Activated CD4-positive, CD25-positive, alpha-beta regulatory T cell (primary cell): Measurements from ENCODE around the gene CDON.
"Not testable (repeated sequence)": the region's sequence is repeated elsewhere in the genome, so short reads cannot be mapped to it uniquely, and the experiment has no call there.

ENCODE experiments used
- DNase-seq, 4 experiments: peaks; one replicate each; lab custom pipeline; 2025; lab: John Stamatoyannopoulos, UW

The CDON gene

DNA sequence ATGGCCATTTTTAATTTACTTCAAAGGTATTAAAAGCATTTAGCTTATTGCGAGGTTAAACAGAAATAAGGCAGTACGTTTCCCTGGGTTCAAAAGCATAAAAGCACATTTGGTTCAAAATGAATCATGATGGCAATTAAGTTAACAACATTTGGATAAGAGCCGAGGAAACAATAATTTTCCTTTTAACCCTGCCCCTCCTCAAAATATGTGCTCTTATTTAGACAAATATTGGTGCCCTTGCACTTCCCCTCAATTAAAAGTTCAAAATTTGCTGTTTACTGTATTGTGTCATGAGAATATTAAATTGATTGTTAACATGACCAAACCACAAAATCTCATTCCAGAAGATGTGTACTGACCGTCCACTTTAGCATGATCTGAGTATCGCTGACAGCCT is 68.2 kb downstream of the CDON start:
- no peak for DNase-seq

DNA sequence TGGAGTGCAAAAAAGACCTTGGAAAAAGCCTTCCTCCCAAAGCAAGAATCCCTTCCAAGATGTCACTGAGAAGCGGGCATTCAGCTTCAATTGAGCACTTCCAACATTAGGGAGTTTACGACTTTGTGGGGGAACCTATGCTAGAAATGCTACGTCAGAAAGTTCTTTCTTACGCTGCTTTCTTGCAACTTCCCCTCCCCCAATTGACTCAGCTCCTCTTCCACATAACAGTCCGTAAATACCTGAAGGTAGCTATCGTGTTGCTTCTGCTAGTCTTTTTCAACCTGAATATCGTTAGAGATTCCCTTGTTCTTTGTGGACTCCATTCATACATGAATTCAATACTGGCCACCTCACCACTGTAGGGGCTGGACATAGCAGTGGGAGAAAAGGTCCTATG is 69.8 kb downstream of the CDON start:
- DNase-seq, result no peak

DNA sequence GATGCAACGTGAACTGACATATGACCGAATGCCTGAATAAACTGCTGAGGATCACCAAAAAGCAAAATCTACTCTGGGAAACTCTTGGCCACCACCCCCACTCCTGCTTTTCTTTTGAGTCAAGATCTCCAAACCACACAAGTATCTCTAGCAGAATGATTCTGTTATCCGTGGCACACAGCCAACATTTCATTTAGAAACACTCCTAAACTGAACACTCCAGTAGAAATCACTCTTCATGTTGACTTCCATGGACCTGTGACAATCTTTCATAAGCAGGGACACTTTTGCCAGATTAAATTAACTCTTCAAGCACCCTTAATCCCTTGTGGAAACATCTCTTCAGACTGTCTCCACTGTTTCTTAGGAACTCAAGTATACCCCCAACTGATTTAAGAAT is 72.4 kb downstream of the CDON start:
- no peak for DNase-seq

DNA sequence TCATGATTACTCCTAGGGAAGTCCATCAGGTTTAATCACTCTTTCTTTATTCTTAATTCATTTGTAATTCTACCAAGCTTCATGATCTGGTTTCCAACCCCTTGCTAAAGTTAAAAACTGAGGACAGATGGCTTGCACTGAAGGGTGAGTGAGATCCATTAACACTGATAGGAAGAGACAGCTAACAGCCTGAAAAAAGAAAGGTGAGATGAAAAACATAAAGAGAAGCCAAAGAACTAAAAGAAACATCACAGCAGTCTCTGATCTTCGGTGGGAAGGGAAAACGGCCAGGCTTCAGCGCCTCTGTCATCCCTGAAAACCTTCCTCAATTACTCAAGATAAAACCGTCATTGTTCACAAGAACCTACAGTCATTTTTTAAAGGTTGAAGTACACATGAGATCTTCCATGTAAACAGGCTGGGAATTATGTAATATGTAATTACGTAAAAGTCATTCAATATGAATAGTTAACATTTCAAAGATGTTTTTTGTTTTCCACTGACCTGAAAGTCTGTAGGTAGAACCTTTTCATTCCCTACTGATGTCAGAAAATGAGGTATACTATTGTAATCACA is 75.5 kb downstream of the CDON start:
- DNase-seq, result no peak

DNA sequence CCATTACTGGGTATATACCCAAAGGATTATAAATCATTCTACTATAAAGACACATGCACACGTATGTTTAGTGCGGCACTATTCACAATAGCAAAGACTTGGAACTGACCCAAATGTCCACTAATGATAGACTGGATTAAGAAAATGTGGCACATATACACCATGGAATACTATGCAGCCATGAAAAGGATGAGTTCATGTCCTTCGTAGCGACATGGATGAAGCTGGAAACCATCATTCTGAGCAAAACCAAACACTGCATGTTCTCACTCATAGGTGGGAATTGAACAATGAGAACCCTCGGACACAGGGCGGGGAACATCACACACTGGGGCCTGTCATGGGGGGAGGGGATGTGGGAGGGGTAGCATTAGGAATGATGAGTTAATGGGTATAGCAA is 76.7 kb downstream of the CDON start:
- DNase-seq, result not testable (repeated sequence)

DNA sequence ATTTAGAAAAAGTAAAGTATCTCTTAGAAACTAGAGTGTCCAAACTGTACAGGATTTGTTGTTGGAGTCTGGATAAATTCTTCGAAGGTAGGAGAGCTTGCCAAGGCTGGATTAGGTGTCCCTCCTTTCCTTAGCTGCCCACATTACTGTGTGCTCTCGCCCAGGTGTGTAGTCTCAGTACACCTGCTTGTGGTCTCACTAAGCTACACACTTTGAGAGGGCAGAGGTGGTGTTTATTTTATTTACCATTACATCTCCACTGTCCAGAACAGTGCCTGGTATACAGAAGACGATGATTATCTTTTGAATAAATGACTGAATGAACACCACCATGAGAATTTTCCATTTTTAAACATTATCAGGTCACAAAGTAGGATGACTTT is 80.3 kb downstream of the CDON start:
- no peak for DNase-seq

DNA sequence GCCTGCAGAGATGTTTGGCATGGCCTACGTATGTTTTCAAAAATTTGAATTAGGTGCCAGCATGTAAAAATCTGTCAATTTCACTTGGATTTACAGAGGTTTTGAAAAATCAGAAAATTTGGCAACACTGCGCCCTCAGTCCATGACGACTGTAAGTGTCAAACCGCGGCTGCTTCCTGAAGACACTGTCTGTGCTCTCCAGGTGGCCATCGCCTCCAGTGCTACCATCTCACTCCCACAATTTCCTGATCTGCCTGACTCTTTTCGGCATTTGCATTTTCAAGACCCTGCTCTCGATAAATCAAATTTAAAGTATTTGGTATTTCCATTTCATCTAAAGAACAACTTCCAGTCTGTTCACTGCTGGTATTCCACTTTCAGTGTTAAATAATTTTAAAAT is 82.2 kb downstream of the CDON start:
- DNase-seq, result no peak

DNA sequence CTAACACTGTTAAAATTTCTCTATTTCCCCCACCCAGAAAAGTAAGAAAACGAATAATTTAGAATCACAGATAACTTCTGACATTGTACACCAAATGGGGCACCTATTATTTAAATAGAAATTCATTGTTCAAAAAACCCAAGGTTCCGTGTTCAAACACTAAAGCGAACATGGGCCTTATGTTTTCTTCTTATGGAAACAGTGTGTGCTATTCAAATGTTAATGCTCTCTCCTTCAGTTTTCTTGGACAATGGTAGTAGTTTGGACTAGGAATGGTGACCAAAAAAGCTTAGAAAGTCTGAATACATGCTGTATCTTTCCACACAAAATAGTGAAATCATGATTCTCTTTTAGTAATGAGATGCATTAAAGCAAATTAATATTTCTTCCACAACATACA is 83.2 kb downstream of the CDON start:
- no peak for DNase-seq

DNA sequence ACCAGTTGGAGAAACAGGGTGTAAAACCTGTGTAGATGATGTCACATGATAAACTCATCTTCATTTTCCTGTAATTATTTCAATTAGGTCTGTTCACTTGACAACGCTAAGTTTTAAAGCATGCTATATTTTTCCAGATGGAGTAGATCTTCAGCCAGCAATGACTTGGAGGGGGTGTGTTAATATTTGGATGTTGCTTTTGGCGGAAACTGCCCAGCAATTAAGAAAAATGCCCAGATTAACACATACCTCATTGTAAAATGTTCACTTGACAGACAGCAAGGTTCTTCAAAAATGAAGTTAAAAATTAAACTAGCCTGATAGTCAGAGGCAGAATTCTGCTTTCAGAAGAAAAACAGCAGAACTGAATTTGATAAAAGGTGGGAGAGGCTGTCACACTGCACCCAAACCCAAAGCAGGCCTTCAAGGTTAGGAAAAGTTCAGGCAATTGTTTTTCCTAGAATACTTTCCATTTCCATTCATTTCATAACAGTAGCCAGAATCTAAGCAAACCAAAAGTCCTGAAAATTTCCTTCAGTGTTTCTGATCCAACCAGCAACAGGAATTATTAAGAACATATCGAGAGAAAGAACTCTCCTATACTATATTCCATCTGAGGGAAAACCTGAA is 83.8 kb downstream of the CDON start:
- no peak for DNase-seq

DNA sequence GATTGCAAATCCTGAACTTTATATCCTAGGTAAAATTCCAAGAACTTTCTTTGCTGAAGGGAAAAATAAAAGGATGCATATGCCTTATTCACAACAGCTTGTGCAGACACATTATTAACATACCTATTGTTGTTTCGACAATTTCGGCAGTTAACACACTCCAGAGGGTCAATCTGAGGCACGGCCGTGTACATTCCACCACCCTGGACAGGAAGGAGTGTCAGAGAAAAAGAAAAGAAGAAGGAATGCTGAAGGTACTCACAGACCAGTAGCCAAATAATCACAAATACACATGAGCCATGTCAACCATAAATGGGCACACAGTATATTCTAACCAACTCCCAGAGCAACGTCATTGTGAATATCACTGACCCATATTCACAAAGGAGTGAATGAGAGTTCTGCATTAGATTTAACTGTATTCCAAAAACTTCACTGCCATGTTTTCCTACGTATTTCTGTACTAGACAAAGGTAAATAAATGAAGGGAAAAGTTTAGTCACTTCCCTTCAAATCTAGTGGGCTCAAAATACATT is 84.4 kb downstream of the CDON start:
- DNase-seq, result no peak

DNA sequence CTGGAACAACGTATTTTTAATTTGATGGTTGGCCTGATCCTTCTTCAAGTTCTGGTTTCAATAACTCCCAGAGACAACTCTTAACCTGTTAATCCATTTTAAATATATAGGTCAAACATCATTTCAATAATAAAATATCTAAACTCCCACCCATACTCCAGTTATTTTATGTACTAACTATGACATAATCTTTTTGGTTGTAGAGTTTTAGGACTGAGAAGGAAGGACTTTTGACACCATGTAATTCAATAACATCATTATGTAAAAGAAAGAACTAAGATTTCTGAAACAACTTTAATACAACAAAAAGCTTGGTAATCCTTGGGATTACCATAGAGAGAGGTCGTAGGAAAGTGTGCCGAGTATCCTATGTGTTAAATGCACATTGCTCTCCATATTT is 85.3 kb downstream of the CDON start:
- DNase-seq, result no peak

DNA sequence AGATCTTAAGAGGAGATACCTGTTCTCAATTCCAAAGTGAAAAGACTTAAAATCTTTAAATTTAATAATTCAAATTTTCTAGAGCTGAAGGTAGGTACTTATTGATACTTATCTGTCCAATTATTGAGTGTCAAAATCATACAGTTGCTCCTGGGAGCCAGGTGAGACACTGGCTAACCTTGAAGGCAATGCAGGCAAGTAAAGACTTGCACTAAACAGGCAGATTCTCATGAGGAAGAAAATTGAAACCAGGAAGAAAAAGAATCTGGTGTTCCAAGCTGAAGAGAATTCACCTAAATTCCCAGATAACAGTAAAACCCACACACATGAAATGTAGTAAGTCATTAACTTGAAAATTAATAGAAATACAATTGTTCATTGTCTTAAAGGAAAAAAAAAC is 86.5 kb downstream of the CDON start:
- no peak for DNase-seq

DNA sequence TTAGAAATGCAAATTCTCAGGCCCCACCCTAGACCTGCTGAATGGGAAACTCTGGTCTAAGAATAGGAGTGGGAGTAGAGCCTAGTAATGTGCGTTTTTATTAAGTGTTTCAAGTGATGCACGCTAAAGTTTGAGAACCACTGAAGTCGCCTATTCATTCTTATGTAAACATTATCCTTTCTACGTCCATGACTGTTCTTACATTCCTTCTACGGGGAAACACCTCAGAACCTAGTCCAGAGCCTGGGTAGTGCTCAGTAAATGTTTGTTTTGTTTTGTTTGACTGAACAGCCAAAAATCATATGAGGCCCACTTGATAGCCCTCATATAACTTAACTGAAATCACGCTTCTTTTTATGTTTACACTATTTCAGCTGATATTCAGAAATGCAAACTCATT is 87.0 kb downstream of the CDON start:
- no peak for DNase-seq

DNA sequence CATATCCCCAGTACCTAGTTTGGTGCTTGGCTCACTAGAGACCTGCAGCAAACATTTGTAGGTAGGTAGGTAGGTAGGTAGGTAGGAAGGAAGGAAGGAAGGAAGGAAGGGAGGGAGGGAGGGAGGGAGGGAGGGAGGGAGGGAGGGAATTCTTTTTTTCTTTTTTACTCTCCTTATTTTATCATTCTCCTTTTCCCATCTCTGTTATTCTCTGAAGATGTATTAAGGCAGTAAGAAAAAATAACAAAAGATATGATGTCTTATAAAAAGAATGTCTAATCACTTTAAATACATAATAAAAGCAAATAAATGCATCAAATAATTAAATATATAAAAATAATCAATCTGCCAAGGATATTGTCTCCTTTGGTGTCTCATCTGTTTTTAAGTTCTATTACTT is 88.4 kb downstream of the CDON start:
- DNase-seq, result no peak

DNA sequence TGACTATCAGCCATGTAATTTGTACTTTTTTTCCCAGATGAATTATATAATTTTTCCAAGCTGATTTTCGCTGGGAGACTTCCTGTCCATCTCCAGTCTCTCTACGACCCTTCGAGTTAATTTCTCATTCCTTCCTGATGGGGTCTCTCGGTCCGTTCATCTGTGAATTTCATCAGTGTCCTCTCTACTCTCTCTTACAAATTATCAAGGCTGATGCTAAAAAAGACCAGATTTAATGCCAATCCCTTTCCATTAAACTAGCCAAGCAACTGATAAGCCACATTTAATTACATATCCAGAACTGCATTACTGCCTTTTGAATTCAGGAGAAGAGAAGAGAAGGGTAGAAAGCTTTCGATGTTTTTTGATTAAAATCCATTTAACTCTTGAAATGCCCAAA is 91.0 kb downstream of the CDON start:
- DNase-seq, result no peak

DNA sequence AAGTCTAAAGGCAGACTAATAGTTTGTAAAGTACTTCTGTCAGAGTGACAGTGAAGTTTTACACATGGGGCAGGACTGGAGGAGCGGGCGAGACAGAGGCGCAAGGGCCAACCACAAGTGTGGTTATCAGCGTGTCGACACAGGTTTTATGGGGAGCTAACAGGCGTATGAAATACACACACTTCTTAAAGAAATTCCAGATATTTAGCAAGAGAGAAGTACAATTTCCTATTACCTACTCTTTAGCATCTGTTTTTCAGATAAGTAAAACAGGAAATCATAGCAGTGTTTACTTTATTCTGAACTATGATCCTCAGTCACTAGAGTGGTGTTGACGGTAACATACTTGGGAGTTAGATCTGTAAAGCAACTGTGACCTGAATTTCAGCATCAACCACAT is 94.3 kb downstream of the CDON start:
- DNase-seq, result no peak

DNA sequence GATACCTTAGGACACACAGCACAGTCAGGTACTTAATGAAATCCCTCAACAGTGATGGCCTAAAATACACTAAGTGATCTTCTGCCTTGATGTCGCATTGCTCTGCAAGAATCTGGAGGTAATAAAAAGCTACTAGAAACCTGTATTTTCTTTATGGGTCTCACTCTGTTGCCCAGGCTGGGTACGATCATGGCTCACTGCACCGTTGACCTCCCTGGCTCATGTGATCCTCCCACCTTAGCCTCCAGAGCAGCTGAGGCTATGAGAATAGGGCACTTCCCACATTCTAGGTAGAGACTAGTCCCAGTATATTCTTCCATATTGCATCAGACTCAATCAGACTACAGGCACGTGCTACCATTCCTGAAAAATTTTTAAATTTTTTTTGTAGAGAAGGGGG is 95.2 kb downstream of the CDON start:
- DNase-seq, result no peak

DNA sequence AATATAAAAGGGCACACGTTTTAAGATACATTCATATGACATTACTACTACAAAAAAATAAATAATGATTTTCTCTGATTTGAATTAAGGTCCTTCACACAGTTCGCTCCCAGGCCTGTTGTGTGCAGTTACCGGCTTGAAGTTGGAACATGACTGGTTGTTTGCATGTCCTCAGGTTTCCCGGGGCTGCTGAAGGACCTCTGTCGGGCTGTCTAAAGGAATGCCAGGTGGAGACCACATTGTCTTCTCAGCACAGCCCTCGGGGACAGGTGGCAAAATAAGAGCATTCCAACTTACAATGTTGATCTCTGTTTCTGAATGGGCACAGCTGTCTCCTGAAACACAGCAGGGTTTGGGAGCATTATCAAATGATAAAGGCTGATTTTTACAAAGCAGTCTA is 101.9 kb downstream of the CDON start:
- DNase-seq, result no peak

DNA sequence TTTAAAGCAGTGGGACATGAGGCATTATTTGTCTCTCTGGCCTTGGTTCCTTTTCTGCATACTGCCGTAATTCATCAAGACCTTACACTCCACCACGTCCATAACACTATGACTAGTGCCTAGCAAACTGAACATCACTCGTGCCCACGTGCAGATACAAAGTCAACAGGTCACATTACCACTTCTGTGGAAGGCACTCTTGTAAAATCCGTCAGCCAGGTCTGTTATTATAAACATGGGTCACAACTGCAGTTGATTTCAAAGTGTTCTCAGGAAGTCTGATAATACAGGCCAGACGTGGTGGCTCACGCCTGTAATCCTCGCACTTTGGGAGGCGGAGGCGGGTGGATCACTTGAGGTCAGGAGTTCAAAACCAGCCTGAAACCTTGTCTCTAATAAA is 102.7 kb downstream of the CDON start:
- no peak for DNase-seq

DNA sequence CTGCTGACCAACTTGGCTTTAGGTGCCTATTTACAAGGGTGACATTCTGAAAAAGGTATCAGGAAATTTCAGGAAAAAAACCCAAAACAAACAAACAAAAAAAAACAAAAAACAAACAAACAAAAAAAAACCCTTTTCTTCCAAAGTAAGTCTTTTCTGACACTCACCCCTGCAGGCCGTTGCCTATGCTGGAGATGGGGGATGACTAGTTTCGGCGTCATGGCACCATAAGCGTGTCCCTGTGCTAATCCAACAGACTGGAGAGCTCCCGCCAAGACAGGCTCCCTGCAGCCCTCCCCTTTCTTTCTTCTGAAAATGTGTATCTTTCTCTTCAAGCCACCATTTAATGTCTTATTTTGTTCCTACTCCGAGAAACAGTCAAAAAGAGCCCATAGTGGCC is 103.2 kb downstream of the CDON start:
- DNase-seq, result no peak

DNA sequence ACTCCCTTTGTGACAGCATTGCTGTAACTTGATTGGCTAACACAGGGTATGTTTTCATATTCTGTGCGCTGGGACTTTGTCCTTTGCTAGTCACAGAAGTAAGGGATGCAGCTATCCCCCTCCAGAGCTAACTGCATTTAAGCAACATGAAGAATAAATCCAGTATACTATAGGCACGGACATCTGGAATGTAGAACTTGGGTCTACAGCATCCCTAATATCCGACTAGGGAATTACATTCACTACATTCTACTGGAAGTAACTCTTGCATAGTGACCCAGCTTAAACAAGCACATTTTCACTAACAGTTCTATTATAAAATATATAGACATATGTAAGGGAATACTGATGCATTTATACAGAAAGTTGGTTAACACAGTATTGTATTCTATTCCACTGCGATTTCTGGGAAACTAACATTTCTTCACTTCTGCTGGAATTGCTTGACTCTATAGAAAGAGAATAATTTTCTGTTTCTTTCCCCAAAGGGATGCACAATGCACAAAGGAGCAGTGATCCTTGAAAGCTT is 103.7 kb downstream of the CDON start:
- DNase-seq, result no peak

DNA sequence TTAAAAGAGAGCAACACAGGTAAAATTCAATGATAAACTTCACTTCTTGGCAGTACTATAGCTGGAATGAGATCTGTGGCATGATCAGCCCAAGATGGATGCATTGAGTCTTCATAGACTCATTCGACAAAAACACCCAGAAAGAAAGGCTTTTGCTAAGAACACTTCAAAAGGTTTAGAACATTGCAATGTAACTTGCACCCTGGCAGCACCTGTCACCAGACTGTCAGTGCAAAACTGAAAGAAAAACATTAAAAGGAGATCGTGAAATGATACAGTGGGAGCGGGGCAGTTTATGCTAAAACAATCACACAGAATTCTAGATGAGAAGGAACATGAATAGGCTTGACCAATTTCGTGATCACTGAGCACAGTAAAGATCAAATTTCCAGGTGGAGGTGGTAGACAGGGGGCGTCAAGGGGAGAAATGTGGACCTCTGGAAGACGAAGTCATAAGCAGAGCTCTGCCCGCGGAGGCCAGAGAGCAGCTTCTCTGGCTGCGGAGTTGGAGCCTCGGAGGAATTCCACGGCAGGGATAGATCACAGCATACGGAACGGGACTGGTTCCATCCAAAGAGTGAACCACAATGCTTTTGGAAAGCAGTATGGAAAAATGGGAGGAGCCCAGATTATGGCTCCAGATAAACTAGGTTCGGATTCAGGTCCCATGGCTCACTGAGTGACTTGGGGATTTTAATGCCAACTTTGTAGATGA is 104.9 kb downstream of the CDON start:
- no peak for DNase-seq

DNA sequence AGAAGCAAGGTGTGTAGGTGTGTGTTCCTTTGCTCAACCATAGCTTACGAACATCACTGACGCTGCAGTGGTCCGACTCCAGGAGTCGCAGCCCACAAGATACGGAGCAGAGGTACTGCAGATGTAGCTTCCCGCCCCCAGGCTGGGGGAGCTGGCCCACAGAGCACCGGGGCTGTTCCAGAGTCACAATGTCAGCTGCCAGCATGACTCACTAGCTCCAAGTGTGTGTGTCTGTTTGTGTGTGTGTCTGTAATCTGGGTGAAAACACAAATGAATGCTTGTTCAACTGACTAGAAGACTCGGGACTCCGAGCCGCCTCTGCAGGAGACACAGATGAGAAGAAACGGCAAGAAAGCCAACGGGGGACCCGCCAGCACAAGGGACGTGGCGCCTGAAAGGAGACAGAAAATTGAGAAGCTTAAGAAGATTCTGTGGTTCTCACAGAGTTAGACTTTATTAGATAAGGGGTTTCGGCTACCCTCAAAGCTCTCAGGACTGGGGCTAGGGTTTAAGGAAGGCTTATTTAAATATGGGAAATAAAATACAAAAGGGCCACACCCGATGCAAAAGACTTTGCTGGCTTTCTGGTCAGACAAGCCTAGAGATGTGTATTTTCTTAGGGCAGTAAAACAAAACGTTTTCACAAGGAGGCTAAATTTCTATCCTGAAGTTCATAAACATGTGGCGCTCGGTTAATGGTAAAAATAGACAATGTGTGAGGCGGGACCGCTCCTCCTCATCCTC is 106.1 kb downstream of the CDON start:
- DNase-seq, result no peak
